DMS79 (cell line): Measurements from ENCODE around the gene IFIT2.
"Not testable (repeated sequence)": the region's sequence is repeated elsewhere in the genome, so short reads cannot be mapped to it uniquely, and the experiment has no call there.

ENCODE experiments used
- DNase-seq: peaks from one replicate; lab custom pipeline; 2025; lab: John Stamatoyannopoulos, UW

The IFIT2 gene

DNA sequence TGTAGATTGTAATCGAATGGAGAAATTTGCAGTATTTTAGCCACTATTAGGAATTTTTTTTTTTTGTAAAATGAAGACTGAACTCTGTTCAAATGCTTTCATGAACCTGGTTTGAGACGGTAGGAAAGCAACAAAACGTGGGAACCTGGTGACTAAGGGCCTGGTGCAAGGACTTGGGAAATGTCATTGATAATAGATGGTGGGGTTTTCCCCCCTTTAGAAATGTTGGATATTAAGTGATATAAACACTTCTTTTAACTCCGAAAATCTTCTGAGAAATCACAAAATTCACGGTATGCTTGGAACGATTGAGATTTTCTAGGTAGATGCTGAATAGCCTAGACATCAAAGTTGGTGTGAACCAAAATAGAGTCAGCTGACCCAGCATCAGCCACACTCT, 6.4 kb downstream of the IFIT2 start:
- no peak for DNase-seq

GRCh38 chr10:89308736-89309135, 6.9 kb downstream of the IFIT2 start:
- no peak for DNase-seq

GRCh38 chr10:89309156-89310055, 7.6 kb downstream of the IFIT2 start:
- DNase-seq = no peak

- no peak for DNase-seq
These were observed 8.4 kb downstream of the IFIT2 start for GRCh38 chr10:89310056-89310893.

DNA sequence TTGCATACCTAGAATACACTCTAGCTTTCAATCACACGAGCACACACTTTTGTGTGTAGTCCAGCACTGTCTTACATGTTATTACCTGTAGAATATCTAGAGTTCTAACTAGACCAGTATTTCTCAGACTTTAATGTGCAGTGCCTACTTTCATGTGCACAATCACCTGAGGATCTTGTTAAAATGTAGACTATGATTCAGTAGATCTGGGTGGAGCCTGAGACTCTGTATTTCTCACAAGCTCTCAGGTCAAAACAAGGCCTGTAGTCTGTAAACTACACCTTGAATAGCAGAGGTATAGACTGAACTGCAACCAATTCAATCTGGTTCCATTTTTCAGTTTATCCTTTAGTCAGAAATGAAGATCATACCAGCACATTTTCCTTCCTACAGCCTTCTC, 11.1 kb downstream of the IFIT2 start:
- no peak for DNase-seq

GRCh38 chr10:89314676-89315075, 12.8 kb downstream of the IFIT2 start:
- no peak for DNase-seq

DNA sequence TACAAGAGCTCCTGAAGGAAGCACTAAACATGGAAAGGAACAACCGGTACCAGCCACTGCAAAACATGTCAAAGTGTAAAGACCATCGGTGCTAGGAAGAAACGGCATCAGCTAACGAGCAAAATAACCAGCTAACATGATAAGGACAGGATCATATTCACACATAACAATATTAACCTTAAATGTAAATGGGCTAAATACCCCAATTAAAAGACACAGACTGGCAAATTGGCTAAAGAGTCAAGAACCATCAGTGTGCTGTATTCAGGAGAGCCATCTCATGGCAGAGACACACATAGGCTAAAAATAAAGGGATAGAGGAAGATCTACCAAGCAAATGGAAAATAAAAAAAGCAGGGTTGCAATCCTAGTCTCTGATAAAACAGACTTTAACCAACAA, 16.2 kb downstream of the IFIT2 start:
- not testable (repeated sequence) for DNase-seq

DNA sequence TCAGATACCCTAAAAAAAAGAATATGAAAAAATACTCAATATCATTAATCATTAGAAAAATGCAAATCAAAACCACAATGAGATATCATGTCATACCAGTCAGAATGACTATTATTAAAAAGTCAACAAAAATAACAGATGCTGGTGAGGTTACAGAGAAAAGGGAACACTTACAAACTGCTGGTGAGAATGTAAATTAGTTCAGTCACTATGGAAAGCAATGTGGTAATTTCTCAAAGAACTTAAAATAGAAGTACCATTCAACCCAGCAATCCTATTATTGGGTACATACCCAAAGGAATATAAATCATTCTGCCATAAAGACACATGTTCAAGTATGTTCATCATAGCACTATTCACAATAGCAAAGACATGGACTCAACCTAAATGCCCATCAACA, 23.2 kb downstream of the IFIT2 start:
- not testable (repeated sequence) for DNase-seq

DNA sequence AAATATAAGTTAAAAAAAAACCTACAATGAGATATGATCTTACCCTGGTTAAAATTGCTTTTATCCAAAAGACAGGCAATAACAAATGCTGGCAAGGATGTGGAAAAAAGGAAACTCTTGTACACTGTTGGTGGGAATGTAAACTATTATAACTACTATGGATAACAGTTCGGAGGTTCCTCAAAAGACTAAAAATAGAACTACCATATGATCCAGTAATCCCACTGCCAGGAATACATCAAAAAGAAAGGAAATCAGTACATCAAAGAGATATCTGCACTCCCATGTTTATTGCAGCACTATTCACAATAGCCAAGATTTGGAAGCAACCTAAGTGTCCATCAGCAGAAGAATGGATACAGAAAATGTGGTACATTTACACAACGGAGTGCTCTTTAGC, 24.0 kb downstream of the IFIT2 start:
- DNase-seq = not testable (repeated sequence)

- DNase-seq = no peak
These were observed 26.1 kb downstream of the IFIT2 start, which contains the start of gene IFIT3 for GRCh38 chr10:89327803-89328441. IFIT3 (plus strand) TSS chr10:89327997; CDS start chr10:89328074, 77 bp downstream.

DNA sequence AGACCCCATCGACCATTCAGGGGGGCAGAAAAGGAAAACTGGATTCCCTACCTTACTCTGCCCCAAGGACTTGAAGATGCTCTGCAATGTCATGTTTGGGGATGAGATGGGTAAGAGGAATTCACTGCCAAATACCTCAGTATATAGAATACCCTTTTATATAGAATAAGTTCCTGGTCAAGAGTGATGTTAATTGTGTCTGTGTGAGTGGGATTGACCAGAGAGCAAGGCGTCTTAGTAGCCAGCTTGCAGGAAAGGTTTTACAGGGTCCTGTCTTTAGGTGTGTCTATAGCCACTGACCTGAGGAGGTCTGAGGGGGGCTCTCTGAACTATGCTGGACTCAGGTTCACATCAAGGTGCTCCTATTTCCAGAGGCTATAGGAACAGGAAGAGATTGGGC, 27.3 kb downstream of the IFIT2 start:
- no peak for DNase-seq

DNA sequence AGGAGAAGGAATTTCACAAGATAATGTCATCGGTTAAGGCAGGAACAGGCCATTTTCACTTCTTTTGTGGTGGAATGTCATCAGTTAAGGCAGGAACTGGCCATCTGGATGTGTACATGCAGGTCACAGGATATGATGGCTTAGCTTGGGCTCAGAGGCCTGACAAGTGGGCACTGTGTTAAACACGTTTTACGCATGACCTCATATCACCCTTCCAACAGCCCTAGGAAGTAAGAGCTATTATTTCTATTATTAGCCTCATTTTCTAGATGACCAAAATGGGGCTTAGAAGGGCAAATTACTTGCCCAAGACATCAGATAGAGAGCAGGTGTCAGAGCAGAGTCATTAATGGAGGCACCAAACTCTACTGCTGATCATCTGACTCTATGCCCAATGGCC, 28.2 kb downstream of the IFIT2 start:
- not testable (repeated sequence) for DNase-seq

DNA sequence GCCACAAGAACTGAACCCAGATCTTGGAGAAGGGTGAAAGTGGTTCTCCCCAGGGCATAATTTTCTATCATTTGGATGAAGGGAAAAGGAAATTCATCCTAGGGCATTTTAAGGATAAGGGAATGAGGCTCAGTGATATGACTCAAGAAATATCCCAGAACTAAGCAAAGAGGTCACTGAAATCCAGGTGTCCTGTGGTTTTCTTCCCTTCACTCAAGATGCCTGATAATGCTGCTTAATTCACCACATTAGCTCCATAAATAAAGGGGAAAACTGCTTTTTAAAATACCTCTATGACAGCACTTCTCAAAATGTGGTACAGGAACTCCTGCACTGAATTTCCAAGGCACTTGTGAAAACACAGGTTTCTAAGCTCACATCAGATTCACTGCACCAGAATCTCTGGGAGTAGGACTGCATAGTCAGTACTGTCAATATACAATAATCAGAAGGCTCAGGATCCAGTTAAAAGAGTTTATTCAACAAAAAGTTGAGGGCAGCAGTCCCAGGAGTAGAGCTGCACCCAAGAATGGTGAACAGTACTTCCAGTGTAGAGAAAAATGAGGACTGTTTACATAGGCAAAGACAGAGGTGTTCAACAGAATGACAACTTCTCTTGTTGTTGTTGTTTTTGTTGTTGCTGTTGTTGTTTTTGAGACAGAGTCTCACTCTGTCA, 28.8 kb downstream of the IFIT2 start:
- DNase-seq = no peak

DNA sequence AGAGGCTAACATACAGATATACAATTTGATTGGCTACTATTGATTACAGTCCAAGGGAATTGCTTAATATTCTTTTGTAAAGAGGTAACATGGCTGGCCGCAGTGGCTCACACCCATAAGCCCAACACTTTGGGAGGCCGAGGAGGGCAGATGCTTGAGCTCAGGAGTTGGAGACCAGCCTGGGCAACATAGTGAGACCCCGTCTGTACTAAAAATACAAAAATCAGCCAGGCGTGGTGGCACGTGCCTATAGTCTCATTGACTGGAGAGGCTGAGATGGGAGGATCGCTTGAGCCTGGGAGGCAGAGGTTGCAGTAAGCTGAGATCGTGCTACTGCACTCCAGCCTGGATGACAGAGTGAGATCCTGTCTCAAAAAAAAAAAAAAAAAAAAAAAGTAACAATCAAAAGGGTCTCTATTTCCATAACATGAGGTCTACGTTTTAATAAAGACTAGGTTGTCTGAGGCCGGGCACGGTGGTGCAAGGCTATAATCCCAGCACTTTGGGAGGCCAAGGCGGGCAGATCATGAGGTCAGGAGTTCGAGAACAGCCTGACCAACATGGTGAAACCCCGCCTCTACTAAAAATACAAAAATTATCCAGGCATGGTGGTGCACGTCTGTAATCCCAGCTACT, 29.8 kb downstream of the IFIT2 start:
- DNase-seq = not testable (repeated sequence)

GRCh38 chr10:89332123-89332633, 30.3 kb downstream of the IFIT2 start:
- DNase-seq = no peak

- DNase-seq = no peak
These were observed 33.4 kb downstream of the IFIT2 start for GRCh38 chr10:89335226-89335625.

GRCh38 chr10:89336241-89336640, 34.4 kb downstream of the IFIT2 start:
- no peak for DNase-seq

GRCh38 chr10:89337484-89337883, 35.6 kb downstream of the IFIT2 start:
- no peak for DNase-seq

DNA sequence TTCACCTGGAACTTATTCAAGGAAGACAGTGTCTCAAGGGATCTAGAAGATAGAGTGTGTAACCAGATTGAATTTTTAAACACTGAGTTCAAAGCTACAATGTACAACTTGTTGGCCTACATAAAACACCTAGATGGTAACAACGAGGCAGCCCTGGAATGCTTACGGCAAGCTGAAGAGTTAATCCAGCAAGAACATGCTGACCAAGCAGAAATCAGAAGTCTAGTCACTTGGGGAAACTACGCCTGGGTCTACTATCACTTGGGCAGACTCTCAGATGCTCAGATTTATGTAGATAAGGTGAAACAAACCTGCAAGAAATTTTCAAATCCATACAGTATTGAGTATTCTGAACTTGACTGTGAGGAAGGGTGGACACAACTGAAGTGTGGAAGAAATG, 36.9 kb downstream of the IFIT2 start:
- no peak for DNase-seq

DNA sequence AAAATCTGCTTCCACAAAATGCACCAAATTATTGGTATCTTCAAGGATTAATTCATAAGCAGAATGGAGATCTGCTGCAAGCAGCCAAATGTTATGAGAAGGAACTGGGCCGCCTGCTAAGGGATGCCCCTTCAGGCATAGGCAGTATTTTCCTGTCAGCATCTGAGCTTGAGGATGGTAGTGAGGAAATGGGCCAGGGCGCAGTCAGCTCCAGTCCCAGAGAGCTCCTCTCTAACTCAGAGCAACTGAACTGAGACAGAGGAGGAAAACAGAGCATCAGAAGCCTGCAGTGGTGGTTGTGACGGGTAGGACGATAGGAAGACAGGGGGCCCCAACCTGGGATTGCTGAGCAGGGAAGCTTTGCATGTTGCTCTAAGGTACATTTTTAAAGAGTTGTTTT, 38.0 kb downstream of the IFIT2 start:
- no peak for DNase-seq

- DNase-seq = no peak
These were observed 39.8 kb downstream of the IFIT2 start for GRCh38 chr10:89341649-89342048.
